OCI-LY3 (cell line): ENCODE results near the gene BEST3.

Experiments used
- EZH2phosphoT487 ChIP-seq: fragments of 200-600 bp; shearing (Covaris generic); IDR thresholded peaks from 2 replicates; pipeline ENCODE4 v1.6.1; 2018; ENCODE audit warnings: antibody characterized with exemption, mixed run types, low read depth
- TF ChIP-seq, protein P1 (sequence below): fragments of 200-600, 300-600 bp; sonication (generic); IDR thresholded peaks from 2 replicates; pipeline ENCODE4 v1.5.1; 2014; ENCODE audit warnings: antibody characterized with exemption, low read length, low read depth

DNA sequence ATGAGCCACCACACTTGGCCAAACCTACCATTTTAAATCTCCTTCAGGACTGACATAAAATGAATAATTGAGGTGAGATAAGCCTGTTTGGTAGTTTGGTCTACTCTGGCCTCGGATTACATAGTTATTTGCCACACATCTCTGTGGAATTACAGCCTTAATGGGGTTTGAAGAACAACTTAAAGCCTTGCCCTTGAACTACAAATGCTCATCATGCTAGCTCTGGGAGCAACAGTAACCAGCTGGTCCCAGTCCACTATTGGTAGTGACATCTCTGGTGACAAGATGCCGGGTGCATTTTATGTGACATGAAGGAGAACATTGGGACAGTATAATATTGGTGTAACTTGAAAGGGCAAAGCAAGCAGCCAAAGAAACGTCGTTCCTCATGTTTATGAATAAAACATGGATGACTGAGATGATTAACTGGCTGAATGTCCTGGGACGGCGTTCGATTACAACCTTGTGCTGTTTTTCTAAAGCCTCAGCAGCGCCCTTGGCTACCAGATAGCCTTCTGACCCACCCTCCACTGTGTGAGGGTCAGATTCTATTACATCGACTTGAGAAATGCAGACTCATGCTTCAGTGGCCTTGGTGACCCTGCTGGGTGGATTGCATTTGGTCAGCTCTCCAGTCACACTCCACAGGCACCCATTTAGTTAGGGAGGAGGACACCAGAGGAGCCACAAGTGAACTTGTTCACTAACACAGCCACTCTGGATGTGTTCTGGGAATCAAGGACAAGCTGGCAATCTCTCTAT lies 41.5 kb downstream of the BEST3 start:
- TF ChIP-seq, protein P1, sequence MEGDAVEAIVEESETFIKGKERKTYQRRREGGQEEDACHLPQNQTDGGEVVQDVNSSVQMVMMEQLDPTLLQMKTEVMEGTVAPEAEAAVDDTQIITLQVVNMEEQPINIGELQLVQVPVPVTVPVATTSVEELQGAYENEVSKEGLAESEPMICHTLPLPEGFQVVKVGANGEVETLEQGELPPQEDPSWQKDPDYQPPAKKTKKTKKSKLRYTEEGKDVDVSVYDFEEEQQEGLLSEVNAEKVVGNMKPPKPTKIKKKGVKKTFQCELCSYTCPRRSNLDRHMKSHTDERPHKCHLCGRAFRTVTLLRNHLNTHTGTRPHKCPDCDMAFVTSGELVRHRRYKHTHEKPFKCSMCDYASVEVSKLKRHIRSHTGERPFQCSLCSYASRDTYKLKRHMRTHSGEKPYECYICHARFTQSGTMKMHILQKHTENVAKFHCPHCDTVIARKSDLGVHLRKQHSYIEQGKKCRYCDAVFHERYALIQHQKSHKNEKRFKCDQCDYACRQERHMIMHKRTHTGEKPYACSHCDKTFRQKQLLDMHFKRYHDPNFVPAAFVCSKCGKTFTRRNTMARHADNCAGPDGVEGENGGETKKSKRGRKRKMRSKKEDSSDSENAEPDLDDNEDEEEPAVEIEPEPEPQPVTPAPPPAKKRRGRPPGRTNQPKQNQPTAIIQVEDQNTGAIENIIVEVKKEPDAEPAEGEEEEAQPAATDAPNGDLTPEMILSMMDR = no peak
- no peak for TF ChIP-seq EZH2phosphoT487
